ENCODE measurements around the gene SLC13A5.

The SLC13A5 gene

GRCh38 chr17:6711681-6712057 is 1.5 kb downstream of the SLC13A5 start:
- Histone ChIP-seq H4K8ac (ENCODE audit: low read depth, low read length) (no peak overlapping the region), H3K18ac (ENCODE audit: low read length) (no peak overlapping the region), H2AK5ac (ENCODE audit: low read depth, low read length) (no peak overlapping the region), H3K36me3 (replicated peaks in 1 of 2; ENCODE audit: control insufficient read depth in 2 of 2, insufficient read depth in 2 of 2, low read length in 2 of 2) (no peaks in the 10 kb centered on the region), H2BK12ac (ENCODE audit: low read length) (no peak overlapping the region), H2BK15ac (ENCODE audit: low read length) (no peak overlapping the region), H2AFZ (ENCODE audit: low read length) (no peak overlapping the region), H4K91ac (ENCODE audit: low read depth, low read length, poor library complexity) (no peak overlapping the region), H2BK120ac (ENCODE audit: low read depth, low read length) (no peak overlapping the region), H3K4me1 (ENCODE audit: control insufficient read depth in 2 of 2, insufficient read depth in 1 of 2, low read depth in 1 of 2, low read length in 2 of 2) (peaks cover 2 to 9% of the 10 kb centered on the region in 2 donors), H3K23ac (ENCODE audit: low read depth, low read length, poor library complexity) (no peak overlapping the region), H3K4me3 (ENCODE audit: low read length in 2 of 2) (peak overlapping the region in 1 of 2 donors; percentile 53), H3K9me3 (replicated peaks in 1 of 2; ENCODE audit: control insufficient read depth in 2 of 2, insufficient read depth in 1 of 2, low read depth in 1 of 2, low read length in 2 of 2) (peaks cover 0 to 7% of the 10 kb centered on the region in 2 donors), H3K4ac (ENCODE audit: low read length) (no peak overlapping the region), H3K27ac (replicated peaks; ENCODE audit: low read length) (no peak overlapping the region), H3K4me2 (ENCODE audit: insufficient read depth, low read length, poor library complexity, severe bottlenecking) (no peak overlapping the region), H3K9ac (ENCODE audit: low read depth, low read length, poor library complexity) (no peak overlapping the region), H2BK5ac (ENCODE audit: low read length) (no peak overlapping the region), H3K79me1 (ENCODE audit: low read depth, low read length) (no peaks in the 10 kb centered on the region), H3K14ac (ENCODE audit: low read length) (no peak overlapping the region), H3K27me3 (ENCODE audit: control insufficient read depth in 3 of 3, insufficient read depth in 3 of 3, low read depth in 1 of 3, low read length in 3 of 3) (peaks cover 2 to 34% (median 30%) of the 10 kb centered on the region in 3 experiments)
- no peak for DNase-seq (ENCODE audit: low spot score)
- no CpG with 5 or more reads among the region's 2 CpGs for WGBS, 2 donors (ENCODE audit: extremely low coverage in 2 of 2, insufficient read length in 2 of 2, insufficient replicate concordance in 1 of 2)

GRCh38 chr17:6711081-6711674 is 2.0 kb downstream of the SLC13A5 start:
- H3K4me3 ChIP-seq (ENCODE audit: low read length in 2 of 2), result peak overlapping the region in 1 of 2 donors; percentile 53
- no peak overlapping the region for H3K27ac ChIP-seq (replicated peaks; ENCODE audit: low read length)
- H2BK12ac ChIP-seq (ENCODE audit: low read length), result peak overlapping the region; percentile 4
- H3K79me1 ChIP-seq (ENCODE audit: low read depth, low read length), result no peaks in the 10 kb centered on the region
- no peak overlapping the region for H3K4ac ChIP-seq (ENCODE audit: low read length)
- H3K23ac ChIP-seq (ENCODE audit: low read depth, low read length, poor library complexity), result no peak overlapping the region
- H2BK120ac ChIP-seq (ENCODE audit: low read depth, low read length), result no peak overlapping the region
- H3K14ac ChIP-seq (ENCODE audit: low read length), result peak overlapping the region; percentile 39
- no peak overlapping the region for H2BK5ac ChIP-seq (ENCODE audit: low read length)
- H3K4me1 ChIP-seq (ENCODE audit: control insufficient read depth in 2 of 2, insufficient read depth in 1 of 2, low read depth in 1 of 2, low read length in 2 of 2), result peaks cover 2 to 9% of the 10 kb centered on the region in 2 donors
- DNase-seq (ENCODE audit: low spot score), result no peak
- no peak overlapping the region for H2AK5ac ChIP-seq (ENCODE audit: low read depth, low read length)
- H4K8ac ChIP-seq (ENCODE audit: low read depth, low read length), result no peak overlapping the region
- no peak overlapping the region for H3K9ac ChIP-seq (ENCODE audit: low read depth, low read length, poor library complexity)
- H4K91ac ChIP-seq (ENCODE audit: low read depth, low read length, poor library complexity), result no peak overlapping the region
- H3K9me3 ChIP-seq (replicated peaks in 1 of 2; ENCODE audit: control insufficient read depth in 2 of 2, insufficient read depth in 1 of 2, low read depth in 1 of 2, low read length in 2 of 2), result peaks cover 0 to 7% of the 10 kb centered on the region in 2 donors
- peaks cover 2 to 39% (median 30%) of the 10 kb centered on the region in 3 experiments for H3K27me3 ChIP-seq (ENCODE audit: control insufficient read depth in 3 of 3, insufficient read depth in 3 of 3, low read depth in 1 of 3, low read length in 3 of 3)
- no peak overlapping the region for H3K4me2 ChIP-seq (ENCODE audit: insufficient read depth, low read length, poor library complexity, severe bottlenecking)
- WGBS, 2 donors (ENCODE audit: extremely low coverage in 2 of 2, insufficient read length in 2 of 2, insufficient replicate concordance in 1 of 2), result 100% methylated on average over 2 of the region's 7 CpGs; no CpG with 5 or more reads in 1 of the 2 donors
- H3K18ac ChIP-seq (ENCODE audit: low read length), result no peak overlapping the region
- H2BK15ac ChIP-seq (ENCODE audit: low read length), result no peak overlapping the region
- H3K36me3 ChIP-seq (replicated peaks in 1 of 2; ENCODE audit: control insufficient read depth in 2 of 2, insufficient read depth in 2 of 2, low read length in 2 of 2), result no peaks in the 10 kb centered on the region
- no peak overlapping the region for H2AFZ ChIP-seq (ENCODE audit: low read length)

GRCh38 chr17:6710317-6710716 is 2.9 kb downstream of the SLC13A5 start:
- H4K8ac ChIP-seq (ENCODE audit: low read depth, low read length), result no peak overlapping the region
- H2AK5ac ChIP-seq (ENCODE audit: low read depth, low read length), result no peak overlapping the region
- H2AFZ ChIP-seq (ENCODE audit: low read length), result no peak overlapping the region
- H3K4me3 ChIP-seq (ENCODE audit: low read length in 2 of 2), result no peak overlapping the region
- H4K91ac ChIP-seq (ENCODE audit: low read depth, low read length, poor library complexity), result no peak overlapping the region
- no CpG with 5 or more reads among the region's 11 CpGs for WGBS, 2 donors (ENCODE audit: extremely low coverage in 2 of 2, insufficient read length in 2 of 2, insufficient replicate concordance in 1 of 2)
- no peak overlapping the region for H2BK120ac ChIP-seq (ENCODE audit: low read depth, low read length)
- no peak overlapping the region for H3K4ac ChIP-seq (ENCODE audit: low read length)
- H3K18ac ChIP-seq (ENCODE audit: low read length), result no peak overlapping the region
- no peak overlapping the region for H2BK15ac ChIP-seq (ENCODE audit: low read length)
- no peak overlapping the region for H3K27ac ChIP-seq (replicated peaks; ENCODE audit: low read length)
- H2BK5ac ChIP-seq (ENCODE audit: low read length), result no peak overlapping the region
- H2BK12ac ChIP-seq (ENCODE audit: low read length), result no peak overlapping the region
- DNase-seq (ENCODE audit: low spot score), result no peak
- no peaks in the 10 kb centered on the region for H3K36me3 ChIP-seq (replicated peaks in 1 of 2; ENCODE audit: control insufficient read depth in 2 of 2, insufficient read depth in 2 of 2, low read length in 2 of 2)
- H3K9ac ChIP-seq (ENCODE audit: low read depth, low read length, poor library complexity), result no peak overlapping the region
- no peak overlapping the region for H3K14ac ChIP-seq (ENCODE audit: low read length)
- H3K4me2 ChIP-seq (ENCODE audit: insufficient read depth, low read length, poor library complexity, severe bottlenecking), result no peak overlapping the region
- H3K23ac ChIP-seq (ENCODE audit: low read depth, low read length, poor library complexity), result no peak overlapping the region
- H3K27me3 ChIP-seq (ENCODE audit: control insufficient read depth in 3 of 3, insufficient read depth in 3 of 3, low read depth in 1 of 3, low read length in 3 of 3), result peaks cover 2 to 43% (median 30%) of the 10 kb centered on the region in 3 experiments
- H3K4me1 ChIP-seq (ENCODE audit: control insufficient read depth in 2 of 2, insufficient read depth in 1 of 2, low read depth in 1 of 2, low read length in 2 of 2), result peaks cover 2 to 9% of the 10 kb centered on the region in 2 donors
- peaks cover 0 to 7% of the 10 kb centered on the region in 2 donors for H3K9me3 ChIP-seq (replicated peaks in 1 of 2; ENCODE audit: control insufficient read depth in 2 of 2, insufficient read depth in 1 of 2, low read depth in 1 of 2, low read length in 2 of 2)
- no peaks in the 10 kb centered on the region for H3K79me1 ChIP-seq (ENCODE audit: low read depth, low read length)

GRCh38 chr17:6708357-6708961 is 4.7 kb downstream of the SLC13A5 start:
- no peak overlapping the region for H3K4ac ChIP-seq (ENCODE audit: low read length)
- no peak overlapping the region for H3K9ac ChIP-seq (ENCODE audit: low read depth, low read length, poor library complexity)
- no peak overlapping the region for H4K8ac ChIP-seq (ENCODE audit: low read depth, low read length)
- no peak for DNase-seq (ENCODE audit: low spot score)
- H3K4me3 ChIP-seq (ENCODE audit: low read length in 2 of 2), result no peak overlapping the region
- H4K91ac ChIP-seq (ENCODE audit: low read depth, low read length, poor library complexity), result no peak overlapping the region
- no peak overlapping the region for H2BK12ac ChIP-seq (ENCODE audit: low read length)
- H2BK5ac ChIP-seq (ENCODE audit: low read length), result no peak overlapping the region
- H3K79me1 ChIP-seq (ENCODE audit: low read depth, low read length), result no peaks in the 10 kb centered on the region
- H3K14ac ChIP-seq (ENCODE audit: low read length), result no peak overlapping the region
- no peak overlapping the region for H3K4me2 ChIP-seq (ENCODE audit: insufficient read depth, low read length, poor library complexity, severe bottlenecking)
- H2AFZ ChIP-seq (ENCODE audit: low read length), result no peak overlapping the region
- H3K27me3 ChIP-seq (ENCODE audit: control insufficient read depth in 3 of 3, insufficient read depth in 3 of 3, low read depth in 1 of 3, low read length in 3 of 3), result peaks cover 2 to 46% (median 19%) of the 10 kb centered on the region in 3 experiments
- no peaks in the 10 kb centered on the region for H3K36me3 ChIP-seq (replicated peaks in 1 of 2; ENCODE audit: control insufficient read depth in 2 of 2, insufficient read depth in 2 of 2, low read length in 2 of 2)
- H2BK15ac ChIP-seq (ENCODE audit: low read length), result no peak overlapping the region
- H2AK5ac ChIP-seq (ENCODE audit: low read depth, low read length), result no peak overlapping the region
- H3K27ac ChIP-seq (replicated peaks; ENCODE audit: low read length), result no peak overlapping the region
- H3K18ac ChIP-seq (ENCODE audit: low read length), result no peak overlapping the region
- peaks cover 2 to 9% of the 10 kb centered on the region in 2 donors for H3K4me1 ChIP-seq (ENCODE audit: control insufficient read depth in 2 of 2, insufficient read depth in 1 of 2, low read depth in 1 of 2, low read length in 2 of 2)
- no peak overlapping the region for H3K23ac ChIP-seq (ENCODE audit: low read depth, low read length, poor library complexity)
- H2BK120ac ChIP-seq (ENCODE audit: low read depth, low read length), result no peak overlapping the region
- no peaks in the 10 kb centered on the region for H3K9me3 ChIP-seq (replicated peaks in 1 of 2; ENCODE audit: control insufficient read depth in 2 of 2, insufficient read depth in 1 of 2, low read depth in 1 of 2, low read length in 2 of 2)
- no CpG with 5 or more reads among the region's 12 CpGs for WGBS, 2 donors (ENCODE audit: extremely low coverage in 2 of 2, insufficient read length in 2 of 2, insufficient replicate concordance in 1 of 2)

All from neuronal stem cell (in vitro differentiated cells).